ENCODE results near the gene FEV.
A peak's percentile ranks its signal among the peaks of the same experiment; 100 is the strongest.

Gene FEV

GRCh38 chr2:218979846-218980734 lies 4.9 kb downstream of the FEV start:
- DNase-seq (ENCODE audit: low spot score) (peak; percentile 88), FAIRE-seq (peak; percentile 9)

GRCh38 chr2:218975060-218975777 lies 9.8 kb downstream of the FEV start:
- DNase-seq (ENCODE audit: low spot score), result no peak
- FAIRE-seq, result no peak

GRCh38 chr2:218970894-218971293 lies 14.1 kb downstream of the FEV start:
- no peak for FAIRE-seq

GRCh38 chr2:218964041-218964771 lies 20.8 kb downstream of the FEV start:
- FAIRE-seq (no peak), DNase-seq (ENCODE audit: low spot score) (peak; percentile 73)

More at GRCh38 chr2:218970894-218971293, 14.1 kb downstream of the FEV start:
- no peak for DNase-seq (ENCODE audit: low spot score)

GRCh38 chr2:218963601-218964000 lies 21.4 kb downstream of the FEV start:
- DNase-seq (ENCODE audit: low spot score) (no peak), FAIRE-seq (no peak)

GRCh38 chr2:218962859-218963492 lies 22.0 kb downstream of the FEV start:
- peak; percentile 96 for DNase-seq (ENCODE audit: low spot score)
- FAIRE-seq, result peak; percentile 91

- DNase-seq (ENCODE audit: low spot score), result peak; percentile 73
- FAIRE-seq, result no peak
Observed at GRCh38 chr2:218961651-218962570, 23.1 kb downstream of the FEV start.

GRCh38 chr2:218961229-218961628 lies 23.8 kb downstream of the FEV start:
- no peak for FAIRE-seq

GRCh38 chr2:218960309-218961165 lies 24.4 kb downstream of the FEV start:
- FAIRE-seq, result peak; percentile 40
- no peak for DNase-seq (ENCODE audit: low spot score)

More at GRCh38 chr2:218961229-218961628, 23.8 kb downstream of the FEV start:
- no peak for DNase-seq (ENCODE audit: low spot score)

GRCh38 chr2:218959761-218960308 lies 25.1 kb downstream of the FEV start:
- DNase-seq (ENCODE audit: low spot score) (no peak), FAIRE-seq (no peak)

- FAIRE-seq (no peak), DNase-seq (ENCODE audit: low spot score) (peak; percentile 99)
Observed at GRCh38 chr2:218959141-218959731, 25.7 kb downstream of the FEV start, which contains the start of gene CDK5R2. Gene CDK5R2, plus strand, starts transcription at chr2:218959666. Its CDS starts 155 bp downstream, at chr2:218959821.

- FAIRE-seq, result no peak
- no peak for DNase-seq (ENCODE audit: low spot score)
Observed at GRCh38 chr2:218958276-218958675, 26.7 kb downstream of the FEV start.

- FAIRE-seq, result no peak
Observed at GRCh38 chr2:218957671-218958070, 27.3 kb downstream of the FEV start.

GRCh38 chr2:218956039-218956438 lies 28.9 kb downstream of the FEV start:
- DNase-seq (ENCODE audit: low spot score), result no peak
- no peak for FAIRE-seq

More at GRCh38 chr2:218957671-218958070, 27.3 kb downstream of the FEV start:
- no peak for DNase-seq (ENCODE audit: low spot score)

GRCh38 chr2:218954541-218955300 lies 30.3 kb downstream of the FEV start:
- FAIRE-seq, result no peak
- no peak for DNase-seq (ENCODE audit: low spot score)

- peak; percentile 59 for FAIRE-seq
- DNase-seq (ENCODE audit: low spot score), result no peak
Observed at GRCh38 chr2:218953366-218953954, 31.5 kb downstream of the FEV start.

GRCh38 chr2:218952160-218952559 lies 32.8 kb downstream of the FEV start:
- FAIRE-seq, result no peak
- DNase-seq (ENCODE audit: low spot score), result no peak
